H1 (cell line): ENCODE measurements around the gene NAGS. TPM values are rescaled to one million over a fixed set of nuclear protein-coding genes. Genes with fewer than 3 reads are reported as not detected.

Source experiments
- CTBP2 ChIP-seq: IDR thresholded peaks from 2 replicates; pipeline ENCODE4 v1.7.0; 2011; ENCODE audit warnings: borderline replicate concordance, mild to moderate bottlenecking, moderate library complexity, mixed read lengths, low read length; ENCODE audit not compliant: insufficient read depth, insufficient read length
- EP300 ChIP-seq, 2 experiments: IDR thresholded peaks; 1 replicate in 1 of 2; 2 replicates in 1 of 2; pipeline ENCODE4 v1.6.1; 2011 to 2012; ENCODE audit warnings: low read depth in 2 of 2, low read length in 2 of 2, mild to moderate bottlenecking in 2 of 2, borderline replicate concordance in 1 of 2, inconsistent platforms in 1 of 2, moderate library complexity in 1 of 2
- EZH2 ChIP-seq: fragments of 200-600 bp; sonication (generic); IDR thresholded peaks from 2 replicates; pipeline ENCODE4 v1.7.1; 2012; ENCODE audit warnings: low read depth, mild to moderate bottlenecking, moderate library complexity, low read length, inconsistent platforms; ENCODE audit not compliant: severe bottlenecking
- TCF12 ChIP-seq: IDR thresholded peaks from 2 replicates; pipeline ENCODE4 v1.6.1; 2011; ENCODE audit warnings: low read depth, mild to moderate bottlenecking, low read length
- polyA plus RNA-seq, 7 experiments: library from polyadenylated mRNA; depleted of rRNA in 3 of 7; stranded (reverse) in 5 of 7; unstranded in 2 of 7; fragments of >200 nt in 5 of 7; fragments of 200-250 nt in 2 of 7; gene quantifications; 1 replicate in 5 of 7; 2 replicates in 1 of 7; 4 replicates in 1 of 7; pipeline versions ENCODE4 v1.2.1 to v1.2.3, GENCODE V29; 2011 to 2013; ENCODE audit warnings: missing spikeins in 2 of 7, mixed read lengths in 2 of 7
- total RNA-seq: library from RNA; stranded (reverse); fragmentation: NEBNext Ultra II Directional; extraction: Animal tissue kit (Norgen Biotek cat#: 25700); gene quantifications from 2 replicates; pipeline ENCODE4 v1.2.1, GENCODE V29; 2021
- TF ChIP-seq, protein P1 (sequence below): fragments of 300-600 bp; sonication (generic); IDR thresholded peaks from 2 replicates; pipeline ENCODE4 v1.7.1; 2012; ENCODE audit warnings: low read length, moderate library complexity, mild to moderate bottlenecking, inconsistent platforms; ENCODE audit not compliant: insufficient replicate concordance

Gene NAGS
- total and polyA plus RNA-seq, 2 of the 8 experiments (the other 6 are each of a cell fraction or from before 2014, with no cell fraction given): 4.0 to 5.1 TPM

DNA sequence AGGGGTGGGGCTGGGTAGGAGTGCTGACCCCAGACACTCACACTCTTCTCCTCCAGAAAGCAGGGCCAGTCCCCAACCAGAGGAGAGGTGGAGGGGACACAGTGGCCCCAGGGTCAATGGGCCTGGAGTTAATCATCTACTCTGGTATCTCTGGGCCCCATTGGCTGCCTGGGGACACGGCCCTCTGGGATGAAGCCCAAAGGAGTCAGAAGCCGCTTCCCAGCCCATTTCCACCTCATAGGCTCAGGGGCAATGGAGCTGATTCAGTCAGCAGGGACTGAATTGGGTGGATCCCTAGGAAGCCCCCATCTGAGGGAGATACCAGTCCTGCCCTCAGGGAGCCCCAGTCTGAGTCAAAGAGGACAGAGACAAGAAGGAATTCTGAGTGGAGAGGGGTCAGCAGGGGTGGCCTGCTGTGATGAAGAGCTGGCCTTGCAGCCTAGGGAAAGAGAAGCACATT lies 2.9 kb upstream of the NAGS start (continued):
- TF ChIP-seq, protein P1, sequence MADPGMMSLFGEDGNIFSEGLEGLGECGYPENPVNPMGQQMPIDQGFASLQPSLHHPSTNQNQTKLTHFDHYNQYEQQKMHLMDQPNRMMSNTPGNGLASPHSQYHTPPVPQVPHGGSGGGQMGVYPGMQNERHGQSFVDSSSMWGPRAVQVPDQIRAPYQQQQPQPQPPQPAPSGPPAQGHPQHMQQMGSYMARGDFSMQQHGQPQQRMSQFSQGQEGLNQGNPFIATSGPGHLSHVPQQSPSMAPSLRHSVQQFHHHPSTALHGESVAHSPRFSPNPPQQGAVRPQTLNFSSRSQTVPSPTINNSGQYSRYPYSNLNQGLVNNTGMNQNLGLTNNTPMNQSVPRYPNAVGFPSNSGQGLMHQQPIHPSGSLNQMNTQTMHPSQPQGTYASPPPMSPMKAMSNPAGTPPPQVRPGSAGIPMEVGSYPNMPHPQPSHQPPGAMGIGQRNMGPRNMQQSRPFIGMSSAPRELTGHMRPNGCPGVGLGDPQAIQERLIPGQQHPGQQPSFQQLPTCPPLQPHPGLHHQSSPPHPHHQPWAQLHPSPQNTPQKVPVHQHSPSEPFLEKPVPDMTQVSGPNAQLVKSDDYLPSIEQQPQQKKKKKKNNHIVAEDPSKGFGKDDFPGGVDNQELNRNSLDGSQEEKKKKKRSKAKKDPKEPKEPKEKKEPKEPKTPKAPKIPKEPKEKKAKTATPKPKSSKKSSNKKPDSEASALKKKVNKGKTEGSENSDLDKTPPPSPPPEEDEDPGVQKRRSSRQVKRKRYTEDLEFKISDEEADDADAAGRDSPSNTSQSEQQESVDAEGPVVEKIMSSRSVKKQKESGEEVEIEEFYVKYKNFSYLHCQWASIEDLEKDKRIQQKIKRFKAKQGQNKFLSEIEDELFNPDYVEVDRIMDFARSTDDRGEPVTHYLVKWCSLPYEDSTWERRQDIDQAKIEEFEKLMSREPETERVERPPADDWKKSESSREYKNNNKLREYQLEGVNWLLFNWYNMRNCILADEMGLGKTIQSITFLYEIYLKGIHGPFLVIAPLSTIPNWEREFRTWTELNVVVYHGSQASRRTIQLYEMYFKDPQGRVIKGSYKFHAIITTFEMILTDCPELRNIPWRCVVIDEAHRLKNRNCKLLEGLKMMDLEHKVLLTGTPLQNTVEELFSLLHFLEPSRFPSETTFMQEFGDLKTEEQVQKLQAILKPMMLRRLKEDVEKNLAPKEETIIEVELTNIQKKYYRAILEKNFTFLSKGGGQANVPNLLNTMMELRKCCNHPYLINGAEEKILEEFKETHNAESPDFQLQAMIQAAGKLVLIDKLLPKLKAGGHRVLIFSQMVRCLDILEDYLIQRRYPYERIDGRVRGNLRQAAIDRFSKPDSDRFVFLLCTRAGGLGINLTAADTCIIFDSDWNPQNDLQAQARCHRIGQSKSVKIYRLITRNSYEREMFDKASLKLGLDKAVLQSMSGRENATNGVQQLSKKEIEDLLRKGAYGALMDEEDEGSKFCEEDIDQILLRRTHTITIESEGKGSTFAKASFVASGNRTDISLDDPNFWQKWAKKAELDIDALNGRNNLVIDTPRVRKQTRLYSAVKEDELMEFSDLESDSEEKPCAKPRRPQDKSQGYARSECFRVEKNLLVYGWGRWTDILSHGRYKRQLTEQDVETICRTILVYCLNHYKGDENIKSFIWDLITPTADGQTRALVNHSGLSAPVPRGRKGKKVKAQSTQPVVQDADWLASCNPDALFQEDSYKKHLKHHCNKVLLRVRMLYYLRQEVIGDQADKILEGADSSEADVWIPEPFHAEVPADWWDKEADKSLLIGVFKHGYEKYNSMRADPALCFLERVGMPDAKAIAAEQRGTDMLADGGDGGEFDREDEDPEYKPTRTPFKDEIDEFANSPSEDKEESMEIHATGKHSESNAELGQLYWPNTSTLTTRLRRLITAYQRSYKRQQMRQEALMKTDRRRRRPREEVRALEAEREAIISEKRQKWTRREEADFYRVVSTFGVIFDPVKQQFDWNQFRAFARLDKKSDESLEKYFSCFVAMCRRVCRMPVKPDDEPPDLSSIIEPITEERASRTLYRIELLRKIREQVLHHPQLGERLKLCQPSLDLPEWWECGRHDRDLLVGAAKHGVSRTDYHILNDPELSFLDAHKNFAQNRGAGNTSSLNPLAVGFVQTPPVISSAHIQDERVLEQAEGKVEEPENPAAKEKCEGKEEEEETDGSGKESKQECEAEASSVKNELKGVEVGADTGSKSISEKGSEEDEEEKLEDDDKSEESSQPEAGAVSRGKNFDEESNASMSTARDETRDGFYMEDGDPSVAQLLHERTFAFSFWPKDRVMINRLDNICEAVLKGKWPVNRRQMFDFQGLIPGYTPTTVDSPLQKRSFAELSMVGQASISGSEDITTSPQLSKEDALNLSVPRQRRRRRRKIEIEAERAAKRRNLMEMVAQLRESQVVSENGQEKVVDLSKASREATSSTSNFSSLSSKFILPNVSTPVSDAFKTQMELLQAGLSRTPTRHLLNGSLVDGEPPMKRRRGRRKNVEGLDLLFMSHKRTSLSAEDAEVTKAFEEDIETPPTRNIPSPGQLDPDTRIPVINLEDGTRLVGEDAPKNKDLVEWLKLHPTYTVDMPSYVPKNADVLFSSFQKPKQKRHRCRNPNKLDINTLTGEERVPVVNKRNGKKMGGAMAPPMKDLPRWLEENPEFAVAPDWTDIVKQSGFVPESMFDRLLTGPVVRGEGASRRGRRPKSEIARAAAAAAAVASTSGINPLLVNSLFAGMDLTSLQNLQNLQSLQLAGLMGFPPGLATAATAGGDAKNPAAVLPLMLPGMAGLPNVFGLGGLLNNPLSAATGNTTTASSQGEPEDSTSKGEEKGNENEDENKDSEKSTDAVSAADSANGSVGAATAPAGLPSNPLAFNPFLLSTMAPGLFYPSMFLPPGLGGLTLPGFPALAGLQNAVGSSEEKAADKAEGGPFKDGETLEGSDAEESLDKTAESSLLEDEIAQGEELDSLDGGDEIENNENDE: no peak
- TF ChIP-seq CTBP2 (no peak), TCF12 (no peak), EZH2 (no peak), EP300 (IDR thresholded peaks at IDR 0.05; ENCODE audit: borderline replicate concordance in 1 of 2, low read depth in 2 of 2, low read length in 2 of 2) (no peak)
